AG08395 (cell line): ENCODE measurements around the gene OTOS.

Experiments
- DNase-seq: peaks from one replicate; pipeline ENCODE4 v3.0.0; 2012; ENCODE audit warnings: mixed read lengths, low spot score

OTOS gene

GRCh38 chr2:240136671-240137292 is 3.7 kb downstream of the OTOS start:
- DNase-seq, result no peak

DNA sequence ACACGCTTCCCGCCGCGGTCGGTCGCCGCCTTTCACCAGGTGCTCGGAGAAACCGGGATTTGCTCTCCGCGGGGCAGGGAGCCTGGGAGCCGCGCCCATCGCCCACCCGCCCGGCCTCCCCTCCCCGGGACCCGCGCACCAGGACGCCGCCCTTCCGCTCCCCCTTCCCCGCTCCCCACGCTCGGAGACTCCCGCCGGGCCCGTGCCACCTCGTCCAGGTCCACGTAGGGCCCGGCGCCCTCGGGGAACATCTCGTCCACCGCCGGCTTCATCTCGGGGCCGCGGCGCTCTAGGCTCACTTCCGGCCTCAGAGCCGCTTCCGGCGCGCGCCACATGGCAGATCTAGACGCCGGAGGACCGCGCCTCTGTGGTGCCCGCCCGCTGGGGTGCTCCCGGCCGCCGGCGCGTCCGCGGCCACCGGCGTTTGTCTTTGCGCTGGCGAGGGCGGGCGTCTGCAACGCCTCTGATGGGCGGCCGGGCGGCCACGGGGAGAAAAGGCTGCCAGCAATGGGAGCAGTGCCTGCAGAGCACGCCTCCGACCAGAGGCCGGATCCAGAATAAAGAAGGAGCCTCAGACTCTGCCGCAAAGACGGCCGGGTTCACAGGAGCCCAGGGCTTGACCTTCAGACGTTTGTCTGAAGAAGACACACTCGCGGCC is 4.3 kb downstream of the OTOS start, which contains the start of gene COPS9:
Gene COPS9, minus strand, starts transcription at position 293 of the 658 bp plus-strand sequence. Its CDS starts 21 bp downstream, at position 272.
- DNase-seq, result peak; percentile 96

GRCh38 chr2:240135706-240136012 is 4.8 kb downstream of the OTOS start:
- DNase-seq, result no peak

GRCh38 chr2:240134956-240135520 is 5.4 kb downstream of the OTOS start:
- no peak for DNase-seq

- DNase-seq, result no peak
These were observed 6.0 kb downstream of the OTOS start for GRCh38 chr2:240134466-240134865.

DNA sequence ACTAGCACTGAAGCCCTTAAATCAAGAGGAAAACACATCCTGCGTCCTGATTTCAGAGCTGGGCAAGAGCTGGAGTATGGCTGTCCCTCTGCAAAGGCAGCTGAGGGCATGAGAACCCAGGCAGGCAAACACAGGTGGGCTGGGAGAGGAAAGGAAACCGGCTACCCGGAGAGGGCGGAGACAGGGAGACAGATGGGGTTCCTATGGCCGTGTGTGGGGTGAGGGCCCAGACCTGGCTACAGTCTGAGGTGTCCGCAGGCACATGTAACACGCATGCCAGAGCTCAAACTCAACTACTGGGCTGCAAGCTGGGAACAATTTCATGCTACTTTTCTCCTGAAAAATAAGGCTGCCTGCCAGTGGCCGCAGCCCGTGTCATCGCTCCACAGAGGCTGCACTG is 7.1 kb downstream of the OTOS start:
- no peak for DNase-seq

- no peak for DNase-seq
These were observed 7.8 kb downstream of the OTOS start for GRCh38 chr2:240132651-240132980.

- DNase-seq, result no peak
These were observed 8.4 kb downstream of the OTOS start for GRCh38 chr2:240131941-240132650.

DNA sequence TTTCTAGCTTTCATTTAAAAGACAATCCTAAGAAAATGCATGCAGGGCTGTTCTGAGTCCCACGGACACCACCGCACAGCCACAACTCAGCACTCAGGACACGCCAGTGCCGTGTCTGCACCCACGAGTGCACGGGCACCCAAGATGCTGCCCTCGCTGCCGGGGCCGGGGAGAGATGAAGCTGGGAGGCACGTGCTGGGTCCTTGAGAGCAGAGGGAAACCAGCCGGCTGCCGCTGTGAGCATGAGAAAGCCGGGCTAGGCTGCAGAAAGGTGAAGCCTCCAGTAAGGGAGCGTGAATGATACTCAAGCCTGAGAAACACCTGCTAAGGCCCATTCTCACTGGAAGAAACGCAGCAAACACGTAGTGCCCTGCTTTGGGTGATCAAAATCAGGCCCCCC is 9.2 kb downstream of the OTOS start:
- DNase-seq, result no peak

- DNase-seq, result no peak
These were observed 9.9 kb downstream of the OTOS start for GRCh38 chr2:240130393-240131195.

- DNase-seq, result no peak
These were observed 10.6 kb downstream of the OTOS start for GRCh38 chr2:240129731-240130392.

GRCh38 chr2:240129311-240129710 is 11.1 kb downstream of the OTOS start:
- no peak for DNase-seq

GRCh38 chr2:240128608-240129145 is 11.8 kb downstream of the OTOS start:
- DNase-seq, result no peak

- DNase-seq, result no peak
These were observed 12.4 kb downstream of the OTOS start for GRCh38 chr2:240127911-240128607.

GRCh38 chr2:240127191-240127750 is 13.2 kb downstream of the OTOS start:
- no peak for DNase-seq

GRCh38 chr2:240126731-240127130 is 13.7 kb downstream of the OTOS start:
- DNase-seq, result no peak

DNA sequence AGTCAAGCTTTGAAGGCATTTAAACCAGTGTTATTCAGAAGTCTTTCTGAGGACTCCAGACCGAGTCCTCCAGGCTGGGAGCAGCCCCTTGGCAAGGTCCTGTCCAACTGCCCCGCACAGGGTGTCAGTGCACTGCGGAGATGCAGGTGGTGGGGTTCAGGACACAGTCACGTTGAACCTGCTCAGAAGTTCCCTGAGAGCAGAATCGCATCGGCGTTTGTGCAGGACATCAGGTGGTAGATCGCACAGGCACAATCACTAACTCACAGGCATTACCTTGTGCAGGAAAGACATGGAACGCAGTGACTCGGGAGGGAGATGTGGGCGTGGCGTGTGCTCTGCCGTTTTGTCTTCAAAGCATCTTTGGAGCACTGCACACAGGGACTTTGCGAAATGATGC is 14.7 kb downstream of the OTOS start:
- DNase-seq, result no peak

- no peak for DNase-seq
These were observed 15.8 kb downstream of the OTOS start for GRCh38 chr2:240124651-240125030.

GRCh38 chr2:240123821-240124650 is 16.4 kb downstream of the OTOS start:
- DNase-seq, result no peak

GRCh38 chr2:240121675-240122074 is 18.8 kb downstream of the OTOS start:
- DNase-seq, result no peak
